ENCODE results near the gene SEMA3D.

The SEMA3D gene

GRCh38 chr7:85006754-85007153 lies 180.1 kb downstream of the SEMA3D start:
- H3K4me2 ChIP-seq (ENCODE audit: low read length) = no peak overlapping the region
- no peak overlapping the region for H2AFZ ChIP-seq (ENCODE audit: low read depth, low read length)

DNA sequence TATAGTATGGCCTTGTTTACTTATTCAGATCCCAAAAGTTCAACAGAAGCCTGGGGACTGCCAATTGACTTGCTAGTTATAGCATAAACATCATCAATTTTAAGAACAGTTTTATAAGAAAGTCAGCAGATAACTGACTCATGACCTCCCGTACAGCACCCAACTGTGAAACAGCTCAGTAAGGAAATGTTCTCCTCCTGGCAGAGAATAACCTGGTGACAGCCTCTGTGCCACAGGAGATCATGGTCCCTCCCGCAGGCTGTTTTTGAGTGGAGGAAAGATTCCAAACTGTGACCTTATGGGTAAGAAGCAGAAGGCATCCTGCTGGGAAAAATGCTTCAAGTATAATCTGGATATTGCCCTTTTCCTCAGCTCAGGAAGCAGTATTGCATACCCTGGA lies 182.5 kb downstream of the SEMA3D start:
- H4K20me1 ChIP-seq (ENCODE audit: insufficient read depth, low read length) = no peaks in the 10 kb centered on the region
- H2AFZ ChIP-seq (ENCODE audit: low read depth, low read length) = no peak overlapping the region; the same call in 1 of the 2 replicates
- H3K4me2 ChIP-seq (ENCODE audit: low read length) = no peak overlapping the region
- no peak overlapping the region for H3K27ac ChIP-seq (ENCODE audit: low read length)
- no peak overlapping the region for H3K9ac ChIP-seq (ENCODE audit: low read length)
- H3K79me2 ChIP-seq (ENCODE audit: low read length) = no peaks in the 10 kb centered on the region
- no peaks in the 10 kb centered on the region for H3K4me1 ChIP-seq (ENCODE audit: low read length)
- no peaks in the 10 kb centered on the region for H3K27me3 ChIP-seq (ENCODE audit: low read depth, low read length)
- H3K4me3 ChIP-seq (ENCODE audit: low read length) = no peak overlapping the region
- H3K36me3 ChIP-seq (replicated peaks; ENCODE audit: low read depth, low read length) = no peaks in the 10 kb centered on the region
- H3K9me3 ChIP-seq (ENCODE audit: insufficient read depth, low read length) = no peaks in the 10 kb centered on the region
- TF ChIP-seq EZH2phosphoT487 (IDR thresholded peaks at IDR 0.05; ENCODE audit: low read depth) (no peak), CTCF (IDR thresholded peaks at IDR 0.05; ENCODE audit: low read depth, low read length) (no peak)

More at GRCh38 chr7:85006754-85007153, 180.1 kb downstream of the SEMA3D start:
- TF ChIP-seq EZH2phosphoT487 (IDR thresholded peaks at IDR 0.05; ENCODE audit: low read depth) = no peak
- no peak for TF ChIP-seq CTCF (IDR thresholded peaks at IDR 0.05; ENCODE audit: low read depth, low read length)
- Histone ChIP-seq H3K79me2 (ENCODE audit: low read length) (no peaks in the 10 kb centered on the region), H3K4me1 (ENCODE audit: low read length) (no peaks in the 10 kb centered on the region), H3K4me3 (ENCODE audit: low read length) (no peak overlapping the region), H3K9ac (ENCODE audit: low read length) (no peak overlapping the region), H3K36me3 (replicated peaks; ENCODE audit: low read depth, low read length) (no peaks in the 10 kb centered on the region), H3K9me3 (ENCODE audit: insufficient read depth, low read length) (no peaks in the 10 kb centered on the region), H4K20me1 (ENCODE audit: insufficient read depth, low read length) (no peaks in the 10 kb centered on the region), H3K27ac (ENCODE audit: low read length) (no peak overlapping the region), H3K27me3 (ENCODE audit: low read depth, low read length) (no peaks in the 10 kb centered on the region)

DNA sequence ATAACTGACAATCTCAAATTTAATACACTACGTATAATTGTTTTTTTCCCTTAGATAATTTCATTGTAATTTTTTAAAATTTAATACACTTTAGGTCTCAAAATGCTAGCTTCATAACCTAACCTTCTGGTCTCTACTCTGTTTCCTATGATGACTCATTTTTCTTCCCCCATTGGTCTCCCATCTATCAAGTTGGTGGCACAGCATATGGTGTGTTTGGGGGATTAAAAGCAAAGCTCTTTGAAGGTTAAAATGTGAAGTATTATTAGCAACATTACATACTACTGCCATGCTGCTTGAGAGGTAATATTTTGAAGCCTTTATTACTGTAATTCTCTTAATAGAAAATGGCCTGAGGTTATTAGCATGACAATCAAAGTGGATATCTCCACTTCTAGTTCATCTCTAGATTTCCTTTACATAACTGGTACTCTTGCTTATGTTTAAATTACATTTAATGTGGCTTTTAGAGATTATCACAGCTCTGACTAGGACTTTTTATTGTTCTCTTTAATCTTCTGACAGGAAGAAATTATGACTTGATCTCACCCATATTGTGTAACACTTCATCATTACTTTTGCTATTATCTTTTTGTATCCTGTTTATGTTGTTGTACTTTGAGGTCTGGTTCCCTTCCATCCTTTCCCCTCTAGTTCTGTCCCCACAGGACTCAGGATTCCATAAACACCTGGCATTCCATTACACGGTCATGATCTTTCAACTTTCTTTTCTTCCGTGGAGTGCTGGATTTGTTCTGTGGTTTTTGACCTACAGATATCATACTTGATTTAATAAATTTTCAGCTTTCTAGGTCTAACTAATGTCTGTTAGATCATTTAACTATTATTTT lies 185.1 kb downstream of the SEMA3D start:
- no peak overlapping the region for H3K27ac ChIP-seq (ENCODE audit: low read length)
- no peak overlapping the region for H2AFZ ChIP-seq (ENCODE audit: low read depth, low read length)
- H3K4me1 ChIP-seq (ENCODE audit: low read length) = peaks cover 3% of the 10 kb centered on the region; the same call in 1 of the 2 replicates
- H3K4me2 ChIP-seq (ENCODE audit: low read length) = no peak overlapping the region
- no peaks in the 10 kb centered on the region for H4K20me1 ChIP-seq (ENCODE audit: insufficient read depth, low read length)
- H3K9ac ChIP-seq (ENCODE audit: low read length) = no peak overlapping the region
- TF ChIP-seq EZH2phosphoT487 (IDR thresholded peaks at IDR 0.05; ENCODE audit: low read depth) (no peak), CTCF (IDR thresholded peaks at IDR 0.05; ENCODE audit: low read depth, low read length) (no peak)
- H3K27me3 ChIP-seq (ENCODE audit: low read depth, low read length) = no peaks in the 10 kb centered on the region
- H3K9me3 ChIP-seq (ENCODE audit: insufficient read depth, low read length) = no peaks in the 10 kb centered on the region
- H3K36me3 ChIP-seq (replicated peaks; ENCODE audit: low read depth, low read length) = no peaks in the 10 kb centered on the region
- H3K79me2 ChIP-seq (ENCODE audit: low read length) = no peaks in the 10 kb centered on the region
- no peak overlapping the region for H3K4me3 ChIP-seq (ENCODE audit: low read length)

DNA sequence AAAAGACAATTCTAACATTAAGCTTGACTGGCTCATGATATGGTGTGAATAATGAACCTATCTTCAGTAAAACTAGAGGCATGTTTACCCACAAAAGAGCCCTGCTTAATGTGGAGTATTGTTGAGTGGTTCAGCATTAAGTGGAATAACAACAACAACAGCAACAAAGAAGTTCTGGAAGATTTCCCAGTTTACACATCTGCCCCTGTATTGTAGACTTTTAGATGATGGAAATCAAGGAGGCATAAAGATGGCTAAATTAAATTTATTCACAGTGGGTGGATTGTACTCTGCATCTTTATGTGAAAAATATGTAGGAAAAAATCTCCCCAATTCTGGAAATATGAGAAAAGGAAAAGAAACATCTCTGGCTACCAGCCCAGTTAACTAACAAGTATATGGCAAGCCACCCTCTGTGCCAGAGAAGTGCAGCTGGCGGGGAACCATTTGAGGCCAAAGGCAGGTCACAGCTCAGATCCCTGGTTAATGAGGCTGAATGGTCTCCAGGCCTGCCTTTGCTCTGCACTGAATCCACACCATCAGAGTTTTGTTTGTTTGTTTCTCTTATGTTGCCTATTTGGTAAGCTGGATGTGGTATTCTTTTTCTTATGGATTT lies 186.0 kb downstream of the SEMA3D start:
- Histone ChIP-seq H3K27me3 (ENCODE audit: low read depth, low read length) (no peaks in the 10 kb centered on the region), H3K4me1 (ENCODE audit: low read length) (peaks cover 3% of the 10 kb centered on the region; the same call in 1 of the 2 replicates), H3K36me3 (replicated peaks; ENCODE audit: low read depth, low read length) (no peaks in the 10 kb centered on the region), H3K9ac (ENCODE audit: low read length) (no peak overlapping the region), H2AFZ (ENCODE audit: low read depth, low read length) (no peak overlapping the region), H3K79me2 (ENCODE audit: low read length) (no peaks in the 10 kb centered on the region), H3K9me3 (ENCODE audit: insufficient read depth, low read length) (no peaks in the 10 kb centered on the region), H4K20me1 (ENCODE audit: insufficient read depth, low read length) (no peaks in the 10 kb centered on the region), H3K4me3 (ENCODE audit: low read length) (no peak overlapping the region), H3K27ac (ENCODE audit: low read length) (no peak overlapping the region), H3K4me2 (ENCODE audit: low read length) (no peak overlapping the region)
- TF ChIP-seq EZH2phosphoT487 (IDR thresholded peaks at IDR 0.05; ENCODE audit: low read depth) (no peak), CTCF (IDR thresholded peaks at IDR 0.05; ENCODE audit: low read depth, low read length) (no peak)
